Fibroblast of skin of left biceps (primary cell): Measurements from ENCODE around the gene BIRC5.
A peak's percentile ranks its signal among the peaks of the same experiment; 100 is the strongest.

ENCODE experiments used
- DNase-seq, 2 experiments: peaks; one replicate each; pipeline ENCODE4 v3.0.0-alpha.2; 2013; ENCODE audit warnings: low read depth in 2 of 2

BIRC5 gene

GRCh38 chr17:78183916-78184315 lies 30.1 kb upstream of the BIRC5 start:
- DNase-seq, result no peak

GRCh38 chr17:78184351-78184750 lies 29.7 kb upstream of the BIRC5 start:
- DNase-seq, result no peak

- no peak for DNase-seq
Observed at GRCh38 chr17:78184868-78185267, 29.2 kb upstream of the BIRC5 start.

GRCh38 chr17:78185981-78186691 lies 27.9 kb upstream of the BIRC5 start:
- no peak for DNase-seq

- DNase-seq, result peak; percentile 90 to 92
Observed at GRCh38 chr17:78186692-78187595, 27.1 kb upstream of the BIRC5 start, which contains the start of the genes AFMID and TK1. Gene AFMID (plus strand): TSS chr17:78187362. CDS start chr17:78187371, 9 bp downstream. Gene TK1 (minus strand): TSS chr17:78187052. CDS start chr17:78186994, 58 bp downstream.

- DNase-seq, result no peak
Observed at GRCh38 chr17:78196716-78197115, 17.3 kb upstream of the BIRC5 start.

- no peak for DNase-seq
Observed at GRCh38 chr17:78197147-78197832, 16.8 kb upstream of the BIRC5 start.

GRCh38 chr17:78200451-78200850 lies 13.6 kb upstream of the BIRC5 start:
- DNase-seq, result no peak

- no peak for DNase-seq
Observed at GRCh38 chr17:78202666-78203065, 11.4 kb upstream of the BIRC5 start.

- no peak for DNase-seq
Observed at GRCh38 chr17:78204387-78205123, 9.5 kb upstream of the BIRC5 start.

GRCh38 chr17:78205124-78205775 lies 8.8 kb upstream of the BIRC5 start:
- DNase-seq, result no peak

GRCh38 chr17:78206298-78206697 lies 7.8 kb upstream of the BIRC5 start:
- no peak for DNase-seq

GRCh38 chr17:78208486-78208885 lies 5.6 kb upstream of the BIRC5 start:
- DNase-seq, result no peak

- no peak for DNase-seq
Observed at GRCh38 chr17:78210111-78210510, 3.9 kb upstream of the BIRC5 start.

- DNase-seq, result no peak
Observed at GRCh38 chr17:78211032-78211431, 3.0 kb upstream of the BIRC5 start.

- DNase-seq, result no peak
Observed at GRCh38 chr17:78214706-78215061, 631 bp downstream of the BIRC5 start.

- no peak for DNase-seq
Observed at GRCh38 chr17:78219396-78220150, 5.5 kb downstream of the BIRC5 start.

- no peak for DNase-seq
Observed at GRCh38 chr17:78223061-78223460, 9.0 kb downstream of the BIRC5 start.

- no peak for DNase-seq
Observed at GRCh38 chr17:78223765-78224164, 9.7 kb downstream of the BIRC5 start.
